ENCODE data around the gene TRMT10B. TPM values are rescaled to one million over a fixed set of nuclear protein-coding genes. Genes with fewer than 3 reads are reported as not detected.

The TRMT10B gene
- polyA plus RNA-seq, 2 of the 4 experiments (the other 2 are of a cell fraction) = 6.5 to 10.1 TPM

- H3K4me2 ChIP-seq = no peak overlapping the region
- FAIRE-seq = no peak
- no peak for ATAC-seq
These were observed 34.7 kb downstream of the TRMT10B start for GRCh38 chr9:37788332-37788731.

DNA sequence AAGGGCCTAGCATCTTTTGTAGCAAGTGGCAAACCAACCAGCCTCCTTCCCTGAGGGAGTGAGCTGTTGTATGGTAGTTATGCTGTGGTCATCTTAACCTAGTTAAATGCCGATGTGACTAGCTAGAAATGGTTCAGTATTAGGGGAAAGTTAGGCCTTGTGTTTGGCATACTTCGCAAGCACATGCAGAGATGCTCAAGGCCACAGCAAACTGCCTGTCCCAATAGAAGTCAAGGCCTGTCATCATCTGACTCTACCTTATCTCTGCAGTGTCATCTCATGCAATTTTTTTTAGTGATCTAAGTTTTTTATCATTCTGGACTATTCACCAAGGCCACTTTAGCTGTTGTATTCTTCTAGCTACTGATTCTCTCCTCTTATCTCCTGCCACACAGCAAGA is 36.5 kb downstream of the TRMT10B start:
- TF ChIP-seq ZNF302 (CRISPR knock-in tag; IDR thresholded peaks at IDR 0.05) (no peak), CBX8 (IDR thresholded peaks at IDR 0.05) (no peak), HOXA7 (CRISPR knock-in tag; IDR thresholded peaks at IDR 0.05) (no peak), USF2 (IDR thresholded peaks at IDR 0.05) (no peak), EHMT2 (IDR thresholded peaks at IDR 0.05; ENCODE audit: low read depth) (no peak), TFCP2L1 (CRISPR knock-in tag; IDR thresholded peaks at IDR 0.05) (no peak), FOSL2 (IDR thresholded peaks at IDR 0.05) (no peak), FOSL2 (CRISPR knock-in tag; IDR thresholded peaks at IDR 0.05) (no peak), MYC (IDR thresholded peaks at IDR 0.05; ENCODE audit: borderline replicate concordance, low read length) (no peak), NFE2L2 (conservative IDR thresholded peaks at IDR 0.05; ENCODE audit: low read length) (no peak), BHLHE40 (IDR thresholded peaks at IDR 0.05; ENCODE audit: low read depth, low read length) (no peak), PBX3 (IDR thresholded peaks at IDR 0.05) (no peak), JUN (IDR thresholded peaks at IDR 0.05) (no peak), CEBPB (IDR thresholded peaks at IDR 0.05) (no peak), HOXB5 (CRISPR knock-in tag; IDR thresholded peaks at IDR 0.05) (no peak), NR3C1 (IDR thresholded peaks at IDR 0.05) (no peak), SMC3 (IDR thresholded peaks at IDR 0.05) (no peak), CBX2 (IDR thresholded peaks at IDR 0.05; ENCODE audit: borderline replicate concordance, low read depth) (no peak), RNF2 (IDR thresholded peaks at IDR 0.05; ENCODE audit: borderline replicate concordance, low read depth) (no peak), ZFP36 (IDR thresholded peaks at IDR 0.05; ENCODE audit: borderline replicate concordance, partially characterized antibody) (no peak), HOXB13 (CRISPR knock-in tag; IDR thresholded peaks at IDR 0.05; ENCODE audit: low read depth) (no peak)
- ChIA-PET CTCF (interaction anchor here (1.6 kb wide), 1 partner anchor 42 kb away, joined by 3 read pairs; no protein-coding TSS in a partner anchor), POLR2A (interaction anchor here (0.7 kb wide), 1 partner anchor 10 kb away, joined by 5 read pairs; no protein-coding TSS in a partner anchor)
- FAIRE-seq = no peak
- no peak for DNase-seq (ENCODE audit: low read depth in 1 of 2, low spot score in 1 of 2)
- H3K4me3 ChIP-seq = no peak overlapping the region
- 94% methylated on average over 2 of the region's 2 CpGs for WGBS (ENCODE audit: missing lambda C conversion rate)
- no peaks in the 10 kb centered on the region for H3K9me3 ChIP-seq
- H3K4me1 ChIP-seq = peaks cover 4% of the 10 kb centered on the region; the same call in 1 of the 3 replicates
- H3K4me2 ChIP-seq = no peak overlapping the region
- no peak for ATAC-seq
- H3K27ac ChIP-seq = no peak overlapping the region

More at GRCh38 chr9:37788332-37788731, 34.7 kb downstream of the TRMT10B start:
- ChIA-PET POLR2A (no interaction called here), CTCF (no interaction called here)
- Histone ChIP-seq H3K27ac (no peak overlapping the region), H3K9me3 (no peaks in the 10 kb centered on the region), H3K4me1 (peaks cover 12% of the 10 kb centered on the region), H3K4me3 (no peak overlapping the region)
- no peak for DNase-seq (ENCODE audit: low read depth in 1 of 2, low spot score in 1 of 2)
- TF ChIP-seq, protein P1, sequence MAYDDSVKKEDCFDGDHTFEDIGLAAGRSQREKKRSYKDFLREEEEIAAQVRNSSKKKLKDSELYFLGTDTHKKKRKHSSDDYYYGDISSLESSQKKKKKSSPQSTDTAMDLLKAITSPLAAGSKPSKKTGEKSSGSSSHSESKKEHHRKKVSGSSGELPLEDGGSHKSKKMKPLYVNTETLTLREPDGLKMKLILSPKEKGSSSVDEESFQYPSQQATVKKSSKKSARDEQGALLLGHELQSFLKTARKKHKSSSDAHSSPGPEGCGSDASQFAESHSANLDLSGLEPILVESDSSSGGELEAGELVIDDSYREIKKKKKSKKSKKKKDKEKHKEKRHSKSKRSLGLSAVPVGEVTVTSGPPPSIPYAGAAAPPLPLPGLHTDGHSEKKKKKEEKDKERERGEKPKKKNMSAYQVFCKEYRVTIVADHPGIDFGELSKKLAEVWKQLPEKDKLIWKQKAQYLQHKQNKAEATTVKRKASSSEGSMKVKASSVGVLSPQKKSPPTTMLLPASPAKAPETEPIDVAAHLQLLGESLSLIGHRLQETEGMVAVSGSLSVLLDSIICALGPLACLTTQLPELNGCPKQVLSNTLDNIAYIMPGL (CRISPR knock-in tag; IDR thresholded peaks at IDR 0.05; ENCODE audit: borderline replicate concordance) = no peak
- no peak for TF ChIP-seq NPAS2 (CRISPR knock-in tag; IDR thresholded peaks at IDR 0.05; ENCODE audit: borderline replicate concordance)
- no peak for TF ChIP-seq HDAC2 (IDR thresholded peaks at IDR 0.05)
- TF ChIP-seq HOXA7 (CRISPR knock-in tag; IDR thresholded peaks at IDR 0.05) = no peak
- 63% methylated on average over 6 of the region's 6 CpGs for whole genome bisulfite sequencing (ENCODE audit: missing lambda C conversion rate)

Data from A549 (cell line).